Cardiac septum (tissue), 1 donor: ENCODE results near the gene MPPED2. TPM values are rescaled to one million over a fixed set of nuclear protein-coding genes. Genes with fewer than 3 reads are reported as not detected.

ENCODE experiments used
- DNase-seq: peaks from one replicate; pipeline ENCODE4 v3.0.0-alpha.2; 2020; ENCODE audit warnings: low spot score
- intact Hi-C: fragments of 100-400 bp; cut with DNase I; formaldehyde crosslinking; loops from one replicate; pipeline ENCODE4 v1.14.0; 2022
- total RNA-seq: library from RNA; stranded (reverse); fragmentation: NEBNext Ultra II Directional; extraction: Animal tissue kit (Norgen Biotek cat#: 25700); gene quantifications from one replicate; pipeline ENCODE4 v1.2.1, GENCODE V29; 2021
- donor health status: DM: no; HTN: no; CAD: no.

The MPPED2 gene
- total RNA-seq, 1 donor from 2014 or later = 8.2 TPM

DNA sequence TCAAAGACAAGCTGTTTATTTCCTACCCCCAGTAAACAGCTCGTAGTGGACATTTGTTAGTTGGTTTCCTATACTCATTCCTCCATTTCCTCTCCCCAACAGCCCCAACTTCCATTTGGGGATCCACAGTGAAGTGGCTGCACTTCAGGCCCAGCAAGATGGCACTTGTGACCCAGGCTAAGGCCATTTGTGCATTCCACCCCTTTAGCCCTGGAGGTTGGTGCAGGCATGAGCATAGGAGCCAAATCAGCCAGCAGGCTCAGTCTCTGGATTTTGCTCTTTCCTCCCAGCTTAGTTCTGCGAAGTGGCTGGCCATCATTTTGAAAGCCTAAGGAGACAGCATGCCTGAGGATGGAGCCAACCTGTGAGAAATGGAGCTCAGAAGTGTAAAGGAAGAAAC is 122.9 kb downstream of the MPPED2 start:
- no peak for DNase-seq
- intact Hi-C loops = no loop called here

DNA sequence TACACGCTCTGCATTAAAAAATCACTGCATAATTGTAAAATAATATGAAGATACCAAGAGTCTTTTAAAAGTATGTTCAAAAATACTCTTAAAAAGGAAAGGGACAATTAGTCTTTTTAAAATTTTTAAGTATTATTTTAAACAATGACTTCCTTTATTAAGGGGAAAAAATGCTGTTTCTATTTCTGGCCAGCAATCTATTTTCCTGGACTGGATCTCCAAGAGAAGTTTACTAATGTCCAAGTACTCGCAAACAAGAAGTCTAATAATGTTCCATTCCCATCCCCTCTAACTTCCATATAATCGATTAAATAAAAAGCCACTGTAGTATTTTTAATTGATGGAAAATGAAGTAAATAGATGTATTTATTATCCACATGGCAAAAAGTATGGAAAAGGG is 123.7 kb downstream of the MPPED2 start:
- intact Hi-C loops = no loop called here
- no peak for DNase-seq

DNA sequence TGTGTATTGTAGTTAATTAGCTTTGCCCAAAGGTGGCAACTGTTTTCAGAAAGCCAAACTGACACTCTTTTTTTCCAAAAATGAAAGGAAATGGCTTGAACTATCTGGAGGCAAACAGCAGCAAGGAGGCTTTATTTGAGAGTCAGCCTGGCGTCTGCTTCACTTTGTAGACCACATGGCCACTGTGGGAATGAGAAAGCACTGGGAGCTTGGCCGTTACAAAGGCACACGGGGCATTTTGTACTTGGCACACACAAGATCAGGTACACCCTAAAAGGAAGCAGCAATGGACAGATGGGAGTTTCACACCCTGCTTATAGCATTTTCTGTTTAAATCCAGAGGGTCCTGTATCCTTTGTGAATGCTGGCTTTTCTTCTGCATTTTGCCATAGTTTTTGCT is 126.3 kb downstream of the MPPED2 start:
- no peak for DNase-seq
- intact Hi-C loops = no loop called here

DNA sequence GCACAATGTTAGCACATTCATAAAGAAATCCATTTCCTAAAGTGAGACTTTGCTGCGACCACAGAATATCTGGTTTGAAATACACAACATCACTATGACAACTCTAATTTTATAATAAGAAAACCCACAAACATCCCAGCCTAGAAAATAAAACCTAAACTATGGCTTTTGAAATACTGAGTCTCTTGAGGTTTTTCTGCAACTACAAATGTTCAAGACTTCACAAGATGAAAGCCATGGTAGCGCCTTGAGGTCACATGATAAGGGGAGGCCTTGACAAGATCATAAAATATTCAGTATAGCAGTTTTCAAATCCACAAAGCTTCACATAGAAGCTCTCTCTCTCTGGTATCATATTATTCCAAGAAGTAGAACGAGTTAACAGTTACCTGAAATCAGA is 126.8 kb downstream of the MPPED2 start:
- intact Hi-C loops = no loop called here
- DNase-seq = no peak

DNA sequence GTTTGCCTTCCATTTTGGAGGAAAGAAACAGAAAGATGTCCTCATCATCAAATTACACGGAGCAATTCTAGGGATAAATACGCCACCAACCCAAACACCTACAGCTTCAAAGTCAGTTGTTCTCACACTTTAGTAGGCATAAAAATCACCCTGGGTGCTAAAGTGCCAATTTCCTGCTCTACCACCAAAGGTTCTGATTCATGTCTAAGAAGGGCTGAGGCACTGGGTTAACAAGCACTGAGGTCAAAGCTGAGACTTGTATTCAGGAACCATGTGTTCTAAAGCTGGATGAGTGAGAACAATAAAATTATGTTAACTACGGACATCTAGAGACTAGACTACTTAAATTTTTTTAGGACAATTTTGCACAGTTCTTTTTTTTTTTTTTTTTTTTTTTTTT is 127.6 kb downstream of the MPPED2 start:
- intact Hi-C loops = no loop called here
- DNase-seq = no peak

DNA sequence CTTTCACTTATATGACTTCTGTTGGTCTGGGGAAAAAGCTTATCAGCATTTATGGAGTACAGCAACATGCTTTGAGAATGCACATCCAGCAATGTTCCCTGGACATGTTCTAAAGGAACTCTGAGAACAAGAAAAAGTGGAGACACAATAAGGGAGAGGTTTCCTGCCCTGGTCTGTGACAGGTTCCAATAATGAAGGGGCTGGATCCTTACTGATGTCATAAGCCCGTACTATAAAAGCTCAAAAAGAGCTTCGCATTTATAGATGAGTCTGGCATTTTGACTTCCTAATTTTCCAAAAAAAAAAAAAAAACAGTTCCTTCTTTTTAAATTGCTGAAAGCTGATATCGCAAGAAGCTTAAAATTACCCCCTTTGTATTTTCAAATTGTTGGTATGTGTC is 129.1 kb downstream of the MPPED2 start:
- no peak for DNase-seq
- intact Hi-C loops = no loop called here

DNA sequence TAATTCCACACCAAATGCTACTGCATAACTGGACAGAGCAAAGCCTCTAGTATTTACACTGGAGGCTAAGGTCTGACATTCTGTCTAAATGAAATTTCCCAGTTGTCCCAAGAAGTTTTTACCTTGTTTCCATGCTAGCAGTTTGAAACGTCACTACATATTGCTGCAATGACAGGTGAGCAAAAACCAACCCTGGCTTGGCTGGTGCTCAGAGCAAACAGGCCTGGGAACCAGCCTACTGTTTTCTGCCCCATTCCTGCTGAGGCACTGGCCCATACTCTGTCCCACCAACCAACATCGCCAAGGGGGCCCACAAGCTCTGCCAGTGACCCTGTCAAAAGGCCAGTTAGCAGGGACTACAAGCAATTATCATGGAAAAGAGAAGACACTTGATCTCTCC is 131.1 kb downstream of the MPPED2 start:
- no peak for DNase-seq
- intact Hi-C loops = no loop called here

DNA sequence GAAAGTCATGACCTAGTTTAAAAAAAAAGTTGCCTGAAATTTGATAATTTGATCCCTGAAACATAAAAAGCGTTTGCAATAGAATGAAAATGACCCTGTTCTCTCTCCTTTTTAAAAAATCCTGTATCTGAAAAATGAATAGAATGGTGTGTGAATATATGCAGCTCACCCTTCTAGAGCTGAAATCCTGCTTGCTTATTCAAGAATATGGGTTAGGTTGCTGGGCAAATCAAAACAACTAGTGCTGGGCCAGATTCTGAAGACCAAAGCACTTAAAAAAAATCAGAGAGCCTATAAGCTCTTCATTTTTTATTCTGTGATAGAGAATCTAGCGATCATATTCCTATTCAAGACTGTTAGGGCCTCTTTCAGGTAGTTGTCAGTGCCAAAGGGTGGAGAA is 131.6 kb downstream of the MPPED2 start:
- DNase-seq = no peak
- intact Hi-C loops = no loop called here

DNA sequence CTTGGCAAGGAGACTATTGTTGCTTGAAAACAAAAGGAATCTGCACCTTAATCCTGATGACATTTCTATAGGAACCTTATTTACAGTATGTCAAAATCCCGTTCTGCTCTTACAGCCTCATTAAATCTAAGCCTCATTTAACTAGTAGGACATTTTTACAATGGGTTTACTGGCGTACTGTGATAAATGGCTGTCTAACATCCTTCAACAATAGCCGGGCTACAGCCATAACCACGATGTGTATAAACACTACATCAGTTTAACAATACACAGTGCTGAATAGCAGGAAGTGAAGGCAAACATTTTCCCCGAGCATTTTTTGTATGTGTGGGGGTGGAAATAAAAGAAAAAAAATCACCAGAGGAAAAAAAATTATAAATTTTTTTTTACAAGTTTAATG is 132.0 kb downstream of the MPPED2 start:
- intact Hi-C loops = no loop called here

DNA sequence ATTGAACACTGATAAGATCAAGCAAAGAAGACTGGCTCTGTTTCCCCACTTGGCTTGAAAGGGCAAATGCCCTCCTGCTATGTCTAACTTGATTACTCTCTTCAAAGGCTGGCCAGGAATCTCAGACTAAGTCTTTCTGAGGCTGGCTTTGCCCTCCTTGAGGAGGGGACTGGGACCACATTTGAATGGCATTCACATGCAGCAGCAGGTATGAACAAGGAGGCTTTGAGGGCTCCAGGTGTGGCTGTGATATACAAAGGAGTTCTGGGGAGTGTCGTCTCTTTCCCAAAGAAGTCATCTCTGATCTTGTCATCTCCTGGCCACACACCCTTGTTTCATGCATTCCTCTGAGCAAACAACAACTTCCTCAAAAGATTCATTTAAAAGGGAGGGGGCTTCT is 132.4 kb downstream of the MPPED2 start:
- no peak for DNase-seq
- intact Hi-C loops = no loop called here

More for the DNA sequence above, 132.0 kb downstream of the MPPED2 start:
- no peak for DNase-seq

DNA sequence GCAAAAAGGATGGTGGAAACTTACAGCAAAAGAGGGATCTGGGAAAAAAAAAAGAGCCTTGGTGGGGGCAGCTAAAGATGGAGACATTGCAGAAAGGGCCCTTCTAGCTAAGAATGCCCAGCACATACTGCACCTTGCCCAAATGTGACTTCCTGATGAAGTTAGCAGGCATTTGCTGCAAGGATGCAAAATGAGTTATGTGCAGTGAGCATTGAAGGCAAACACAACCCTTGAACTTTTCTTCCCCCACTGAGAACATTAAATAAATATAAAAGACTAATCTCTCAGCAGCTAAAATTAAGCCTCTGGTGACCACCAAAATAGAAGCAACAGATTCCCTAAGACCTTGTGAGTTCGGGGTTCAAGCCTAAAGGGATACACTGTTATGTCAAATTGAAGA is 133.3 kb downstream of the MPPED2 start:
- intact Hi-C loops = no loop called here
- DNase-seq = no peak

DNA sequence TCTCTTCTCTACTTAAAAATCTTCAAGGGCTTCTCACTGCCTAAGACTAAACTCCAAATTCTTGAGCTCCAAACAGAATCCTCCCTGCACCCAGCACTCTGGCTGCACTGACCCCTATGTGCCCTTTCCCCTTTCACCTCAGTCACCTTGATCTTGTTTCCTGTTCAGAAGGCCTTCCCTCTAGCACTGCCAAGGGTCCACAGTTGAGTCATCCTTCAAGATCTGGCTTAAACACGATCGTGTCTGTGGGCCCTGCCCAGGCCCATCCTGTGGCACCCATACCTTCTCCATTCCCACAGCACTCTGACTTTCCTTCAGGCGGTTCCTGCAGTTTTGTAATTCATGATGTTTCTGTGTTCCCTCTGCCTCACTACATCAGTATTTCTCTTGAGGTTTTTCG is 134.0 kb downstream of the MPPED2 start:
- intact Hi-C loops = no loop called here

DNA sequence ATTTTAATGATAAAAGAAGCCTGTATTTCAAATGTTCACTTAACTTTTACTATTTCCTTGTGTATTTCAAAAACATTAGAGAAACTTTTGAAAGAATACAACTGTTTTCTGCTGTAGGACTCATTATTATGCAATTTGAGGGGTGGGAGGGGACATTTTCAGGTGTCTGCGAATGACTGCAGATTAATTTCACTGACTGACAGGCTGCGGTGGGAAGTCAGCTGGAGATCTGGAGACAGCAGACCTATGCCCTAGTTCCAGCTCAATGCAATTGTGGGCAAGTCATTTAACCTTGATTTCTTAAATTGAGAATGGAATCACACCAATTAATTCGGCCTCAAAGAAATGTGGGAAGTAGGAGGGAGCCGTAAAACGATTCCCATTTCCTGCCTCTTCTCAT is 134.5 kb downstream of the MPPED2 start:
- intact Hi-C loops = no loop called here
- no peak for DNase-seq

More for the DNA sequence above, 134.0 kb downstream of the MPPED2 start:
- DNase-seq = no peak

DNA sequence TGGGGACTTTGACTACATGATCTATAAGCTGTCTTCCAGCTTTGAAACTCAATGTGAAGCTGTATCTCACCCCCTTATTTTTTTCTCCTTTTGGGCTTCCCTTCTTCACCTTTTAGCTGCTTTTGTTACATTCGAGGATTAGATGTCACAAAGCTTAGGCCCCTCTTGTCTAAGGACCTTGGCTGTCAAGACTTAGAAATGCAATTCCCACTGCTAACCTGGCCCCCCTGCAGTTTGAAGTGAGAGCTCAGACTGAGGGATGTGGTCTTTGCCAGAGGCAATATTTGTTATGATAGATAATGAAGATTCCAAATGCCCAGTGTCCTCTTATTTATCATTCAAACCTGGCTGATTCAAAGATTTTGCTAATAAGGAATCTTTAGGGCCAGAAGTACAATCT is 135.0 kb downstream of the MPPED2 start:
- intact Hi-C loops = no loop called here

DNA sequence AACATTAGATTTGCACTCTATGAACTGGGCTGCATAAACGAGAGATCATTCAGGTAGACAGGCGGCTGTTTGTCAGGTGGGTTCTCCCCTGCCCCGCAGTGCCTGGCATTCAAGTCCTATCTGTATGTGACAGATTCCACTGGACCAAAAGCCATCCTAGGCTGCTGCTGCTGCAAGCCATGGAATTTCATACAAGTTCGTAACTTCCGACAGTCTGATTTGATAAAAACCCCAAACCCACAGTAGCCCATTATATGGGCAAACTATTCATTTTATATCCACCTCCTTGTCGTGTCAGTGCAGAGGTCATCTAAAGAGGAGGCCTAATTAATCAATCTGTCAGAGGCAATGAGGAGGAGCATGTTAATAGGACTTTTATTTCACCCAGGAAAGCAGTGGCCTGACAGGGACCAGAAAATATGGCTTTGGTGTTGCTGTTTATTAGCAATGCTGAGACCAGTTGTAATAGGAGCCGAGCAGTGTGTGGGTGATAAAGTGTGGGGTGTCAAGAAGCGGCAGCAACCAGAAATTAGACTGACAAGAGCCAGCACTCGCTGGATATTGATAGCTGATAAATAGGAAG is 139.0 kb downstream of the MPPED2 start:
- no peak for DNase-seq
- intact Hi-C loops = no loop called here

More for the DNA sequence above, 135.0 kb downstream of the MPPED2 start:
- no peak for DNase-seq

DNA sequence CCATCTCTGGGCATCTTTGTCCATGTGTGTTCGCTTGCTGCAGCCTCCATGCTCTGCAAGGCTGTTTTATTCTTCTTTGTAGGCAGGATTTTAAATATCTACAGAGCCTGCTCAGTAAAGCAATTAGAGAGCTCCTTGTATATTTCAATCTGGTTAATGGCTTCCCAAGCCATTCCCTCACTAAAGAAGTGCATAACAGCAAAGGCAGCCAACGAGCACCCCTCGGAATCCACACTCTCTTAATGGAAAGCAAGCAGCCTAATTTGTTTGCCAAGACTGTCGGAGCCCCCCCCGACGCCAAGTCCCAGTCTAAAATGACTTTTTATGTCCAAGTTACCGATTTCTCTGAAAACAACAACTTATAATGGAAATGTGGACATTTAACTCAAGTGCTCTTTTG is 139.6 kb downstream of the MPPED2 start:
- no peak for DNase-seq
- intact Hi-C loops = no loop called here

DNA sequence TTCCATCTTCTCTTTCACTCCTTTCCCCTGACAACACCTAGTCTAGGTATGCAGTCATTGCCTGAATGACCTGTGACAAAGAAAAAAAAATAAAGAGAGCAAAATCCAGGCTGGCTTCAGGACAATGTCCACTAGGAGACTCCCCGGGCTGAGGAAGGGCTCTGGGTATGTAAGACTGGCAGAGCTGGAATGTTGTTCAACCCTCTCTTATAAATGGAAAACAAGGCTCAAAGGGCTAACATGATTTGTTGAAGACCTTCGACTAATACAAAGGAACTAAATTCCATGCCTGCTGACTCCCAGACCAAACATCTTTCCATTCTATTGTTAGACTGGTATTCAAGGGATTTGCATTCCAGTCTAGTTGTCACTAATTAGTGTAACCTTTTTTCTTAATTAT is 141.1 kb downstream of the MPPED2 start:
- intact Hi-C loops = no loop called here

DNA sequence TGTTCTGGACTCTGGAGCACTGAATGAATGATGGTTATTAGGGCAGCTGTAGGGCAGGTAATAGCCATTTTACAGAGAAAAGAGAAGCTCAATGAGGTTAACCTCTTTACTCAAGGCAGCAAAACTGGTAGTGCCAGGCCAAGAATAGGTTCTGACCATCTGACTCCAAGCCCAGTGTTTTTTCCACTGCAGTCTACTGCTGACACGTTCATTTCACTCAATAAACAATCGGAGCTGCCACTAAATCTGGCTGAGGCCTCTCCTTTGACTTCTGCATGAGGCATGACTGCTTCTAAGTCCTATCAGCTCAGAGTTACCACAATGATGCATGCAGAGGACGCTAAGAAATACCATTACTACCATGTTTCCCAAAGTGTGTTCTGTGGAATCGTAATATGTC is 145.6 kb downstream of the MPPED2 start:
- no peak for DNase-seq

More for the DNA sequence above, 141.1 kb downstream of the MPPED2 start:
- no peak for DNase-seq

DNA sequence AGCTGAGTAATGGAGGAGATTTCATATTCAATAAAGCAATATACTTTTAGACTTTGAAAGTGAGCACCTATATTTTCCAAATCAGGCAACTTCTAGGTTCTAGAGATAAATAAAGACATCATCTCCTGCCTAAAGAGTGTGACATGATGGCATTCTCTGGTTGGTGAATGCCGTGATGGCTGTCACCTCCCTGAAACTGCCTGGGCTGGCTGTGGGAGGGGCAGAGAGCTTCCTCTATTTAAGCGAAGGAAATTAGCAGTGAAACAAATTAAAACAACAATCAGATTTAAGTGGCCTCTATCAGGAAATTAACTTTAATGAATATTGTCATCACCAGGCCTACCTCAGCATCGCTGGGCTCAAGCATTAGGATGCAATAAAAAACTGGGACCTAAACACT is 149.4 kb downstream of the MPPED2 start:
- no peak for DNase-seq
- intact Hi-C loops = no loop called here

More for the DNA sequence above, 145.6 kb downstream of the MPPED2 start:
- intact Hi-C loops = no loop called here

DNA sequence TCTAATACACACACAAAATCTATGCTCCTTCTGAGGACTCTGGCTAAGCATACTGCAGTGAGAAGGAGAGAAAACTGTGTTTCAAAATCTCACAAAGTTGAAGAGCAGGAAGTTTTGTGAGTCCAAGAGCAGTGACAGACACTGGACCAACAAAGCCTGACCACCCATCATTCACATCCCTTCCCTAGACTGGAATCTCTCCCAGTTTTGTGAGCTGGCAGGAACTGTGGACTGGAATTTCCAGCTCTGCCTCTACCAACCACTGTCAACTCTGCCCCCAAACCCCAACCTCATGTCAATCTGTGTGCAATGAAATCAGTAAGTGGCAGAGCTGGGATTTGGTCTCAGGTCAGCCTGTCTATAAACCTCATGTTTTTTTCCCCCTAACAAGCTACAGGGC is 150.7 kb downstream of the MPPED2 start:
- no peak for DNase-seq
- intact Hi-C loops = no loop called here

DNA sequence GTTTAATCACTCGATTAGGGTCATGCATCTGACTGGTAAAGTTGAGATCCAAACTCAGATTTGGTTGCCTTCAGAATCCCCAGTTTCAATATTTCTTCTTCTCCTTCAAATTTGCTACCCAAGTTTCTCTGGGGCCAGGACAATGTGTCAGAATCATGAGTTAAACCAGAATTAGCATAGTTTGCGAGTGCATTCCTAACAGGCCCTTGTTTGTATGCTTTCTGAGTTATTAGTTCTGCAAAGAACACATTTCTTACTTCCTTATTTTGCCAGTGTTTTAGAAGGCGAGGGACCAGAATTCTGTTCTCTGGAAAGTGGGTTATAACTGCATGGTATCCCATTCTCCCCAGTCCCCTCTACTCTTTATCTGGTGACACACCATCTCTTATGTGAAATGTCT is 151.3 kb downstream of the MPPED2 start:
- DNase-seq = no peak
- intact Hi-C loops = no loop called here

DNA sequence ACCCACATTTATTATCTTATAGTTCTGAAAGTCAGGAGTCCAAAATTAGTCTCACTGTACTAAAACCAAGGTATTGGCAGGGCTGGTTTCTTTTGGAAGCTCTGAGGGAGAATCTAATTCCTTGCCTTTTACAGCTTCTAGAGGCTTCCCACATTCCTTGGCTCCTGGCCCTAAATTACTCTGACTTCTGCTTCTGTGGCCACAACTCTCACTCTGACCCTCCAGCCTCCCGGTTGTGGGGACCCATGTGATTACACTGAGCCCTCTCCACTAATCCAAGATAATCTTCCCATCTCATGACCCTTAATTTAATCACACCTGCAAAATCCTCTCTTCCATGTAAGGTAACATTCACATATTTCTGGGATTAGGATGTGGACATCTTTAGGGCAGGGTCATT is 152.3 kb downstream of the MPPED2 start:
- DNase-seq = no peak
- intact Hi-C loops = no loop called here
